ENCODE data around the gene TNIP3. TPM values are rescaled to one million over a fixed set of nuclear protein-coding genes. Genes with fewer than 3 reads are reported as not detected.

Gene TNIP3
- total and polyA plus RNA-seq, 2 of the 4 experiments (the other 2 are of a cell fraction): 0.10 to 0.18 TPM

GRCh38 chr4:121177246-121178137 lies 13.4 kb upstream of the TNIP3 start:
- H2BK20ac ChIP-seq (ENCODE audit: low read depth, low read length): no peak overlapping the region
- no peak overlapping the region for H2BK120ac ChIP-seq (ENCODE audit: low read depth, low read length)
- no peak overlapping the region for H2AFZ ChIP-seq (replicated peaks; ENCODE audit: low read length, poor library complexity)
- CTCF ChIA-PET: interaction anchor here (1.3 kb wide), 1 partner anchor 15 kb away, joined by 3 read pairs; no protein-coding TSS in a partner anchor
- no peak overlapping the region for H3K4me2 ChIP-seq (ENCODE audit: low read depth, low read length)
- no peak overlapping the region for H2BK5ac ChIP-seq (ENCODE audit: low read depth, low read length, poor library complexity, severe bottlenecking)
- H3K79me1 ChIP-seq (ENCODE audit: low read depth in 1 of 2, low read length in 2 of 2): no peaks in the 10 kb centered on the region
- BruUV-seq (replicated peaks): no TSS peak
- dilution Hi-C loops (cut with HindIII; ENCODE audit: low sequenced_read_pairs, unreplicated experiment): no loop called here
- no peak overlapping the region for H2AK9ac ChIP-seq (replicated peaks; ENCODE audit: low read depth, low read length, poor library complexity)
- H2AK5ac ChIP-seq (ENCODE audit: low read depth, low read length): no peak overlapping the region
- H3K4me1 ChIP-seq (ENCODE audit: control insufficient read depth, insufficient read depth, low read length): no peaks in the 10 kb centered on the region
- H3K36me3 ChIP-seq (ENCODE audit: control insufficient read depth, insufficient read depth, low read length): no peaks in the 10 kb centered on the region
- no peak overlapping the region for H4K8ac ChIP-seq (ENCODE audit: low read depth in 2 of 2, low read length in 2 of 2)
- H3K9me3 ChIP-seq (ENCODE audit: control insufficient read depth, insufficient read depth, low read length): no peaks in the 10 kb centered on the region
- ATAC-seq (ENCODE audit: low read depth): no peak
- WGBS, 2 experiments (ENCODE audit: extremely low coverage in 2 of 2, insufficient read length in 1 of 2): no CpG with 5 or more reads among the region's 3 CpGs
- POLR2A ChIA-PET (ENCODE audit: unreplicated experiment): no interaction called here
- no peaks in the 10 kb centered on the region for H3K9me1 ChIP-seq (ENCODE audit: insufficient read depth, low read length)
- H3K14ac ChIP-seq (replicated peaks; ENCODE audit: low read depth, low read length): no peak overlapping the region
- intact Hi-C loops (cut with micrococcal nuclease): no loop called here
- no peak overlapping the region for H4K5ac ChIP-seq (ENCODE audit: low read depth, low read length)
- no peak overlapping the region for H3K9ac ChIP-seq (ENCODE audit: low read depth, low read length)
- H3K56ac ChIP-seq (ENCODE audit: extremely low read depth, insufficient read depth, low read length): no peak overlapping the region
- H3K4ac ChIP-seq (ENCODE audit: low read depth, low read length): no peak overlapping the region
- no peaks in the 10 kb centered on the region for H3K27me3 ChIP-seq (ENCODE audit: control insufficient read depth, insufficient read depth, low read length)
- TF ChIP-seq NFE2L2 (IDR thresholded peaks at IDR 0.05; ENCODE audit: low read depth, low read length) (no peak), SMC3 (IDR thresholded peaks at IDR 0.05; ENCODE audit: low read depth, low read length) (no peak), ELK1 (IDR thresholded peaks at IDR 0.05; ENCODE audit: borderline replicate concordance, low read depth, low read length) (no peak), MAZ (IDR thresholded peaks at IDR 0.05; ENCODE audit: borderline replicate concordance, low read depth, low read length) (no peak), MXI1 (IDR thresholded peaks at IDR 0.05; ENCODE audit: borderline replicate concordance, low read depth, low read length) (no peak), BHLHE40 (IDR thresholded peaks at IDR 0.05; ENCODE audit: low read depth, low read length) (no peak), CEBPB (IDR thresholded peaks at IDR 0.05; ENCODE audit: low read depth, low read length) (no peak), RCOR1 (IDR thresholded peaks at IDR 0.05; ENCODE audit: insufficient replicate concordance, low read length) (no peak), RAD21 (IDR thresholded peaks at IDR 0.05; ENCODE audit: low read length) (no peak), POLR2A (IDR thresholded peaks at IDR 0.05; ENCODE audit: low read depth, low read length) (no peak), CHD1 (IDR thresholded peaks at IDR 0.05; ENCODE audit: low read depth, low read length) (no peak), USF2 (IDR thresholded peaks at IDR 0.05; ENCODE audit: low read depth, low read length) (no peak)
- no peak for DNase-seq
- H2BK15ac ChIP-seq (ENCODE audit: low read depth, low read length): no peak overlapping the region
- no peak overlapping the region for H3K23ac ChIP-seq (ENCODE audit: low read depth, low read length)
- H3K18ac ChIP-seq (ENCODE audit: low read depth, low read length): no peak overlapping the region
- H3K4me3 ChIP-seq (ENCODE audit: insufficient read depth, low read depth, low read length): no peak overlapping the region
- in situ Hi-C loops (cut with MboI; ENCODE audit: low sequenced_read_pairs): loop anchor here (25.0 kb wide), 1 partner anchor 560 kb away; no protein-coding TSS in a partner anchor
- H4K91ac ChIP-seq (ENCODE audit: insufficient read depth, low read depth, low read length): no peak overlapping the region
- no peaks in the 10 kb centered on the region for H4K20me1 ChIP-seq (ENCODE audit: insufficient read depth, low read length)
- no peak overlapping the region for H3K27ac ChIP-seq (ENCODE audit: insufficient read depth, low read length)
